Activated CD4-positive, alpha-beta T cell treated with anti-CD3 and anti-CD28 coated beads for 4 hours (primary cell): ENCODE results near the gene ADM.
"Not testable (repeated sequence)": the region's sequence is repeated elsewhere in the genome, so short reads cannot be mapped to it uniquely, and the experiment has no call there.

Experiments
- DNase-seq, 2 donors: peaks; one replicate each; pipeline ENCODE4 v3.0.0-alpha.2; 2020

Gene ADM, protein sequence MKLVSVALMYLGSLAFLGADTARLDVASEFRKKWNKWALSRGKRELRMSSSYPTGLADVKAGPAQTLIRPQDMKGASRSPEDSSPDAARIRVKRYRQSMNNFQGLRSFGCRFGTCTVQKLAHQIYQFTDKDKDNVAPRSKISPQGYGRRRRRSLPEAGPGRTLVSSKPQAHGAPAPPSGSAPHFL

DNA sequence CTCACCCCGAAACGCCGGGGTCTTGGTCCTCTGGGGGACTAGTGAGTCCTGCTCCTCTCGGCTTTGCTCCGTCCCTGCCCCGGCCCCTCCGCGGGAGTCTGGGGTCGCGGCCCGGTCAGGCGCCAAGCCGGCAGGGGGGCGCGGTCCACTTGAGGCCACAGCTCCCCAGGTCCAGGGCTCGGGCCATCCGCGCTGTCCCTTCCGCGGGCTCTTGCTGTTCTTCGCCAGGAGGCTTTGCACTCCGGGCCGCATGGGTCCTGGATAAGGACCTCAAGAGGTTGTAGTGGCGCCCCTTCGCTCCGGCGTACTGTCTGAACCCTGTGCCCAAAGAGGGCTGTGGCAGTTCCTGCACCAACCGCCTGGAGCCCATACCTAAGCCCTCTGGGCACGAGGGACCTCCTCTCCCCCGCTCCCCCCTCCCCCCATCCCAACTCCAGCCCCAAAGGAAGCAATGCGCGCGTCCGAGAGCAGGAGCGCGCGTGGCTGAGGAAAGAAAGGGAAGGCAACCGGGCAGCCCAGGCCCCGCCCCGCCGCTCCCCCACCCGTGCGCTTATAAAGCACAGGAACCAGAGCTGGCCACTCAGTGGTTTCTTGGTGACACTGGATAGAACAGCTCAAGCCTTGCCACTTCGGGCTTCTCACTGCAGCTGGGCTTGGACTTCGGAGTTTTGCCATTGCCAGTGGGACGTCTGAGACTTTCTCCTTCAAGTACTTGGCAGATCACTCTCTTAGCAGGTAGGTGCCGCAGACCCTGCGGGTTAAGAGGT lies at the start of gene ADM:
Gene ADM, plus strand, starts transcription at position 579 of the 767 bp plus-strand sequence. CDS start 628 bp downstream, outside the sequence.
- peak in 1 of 2 donors; percentile 20 for DNase-seq

DNA sequence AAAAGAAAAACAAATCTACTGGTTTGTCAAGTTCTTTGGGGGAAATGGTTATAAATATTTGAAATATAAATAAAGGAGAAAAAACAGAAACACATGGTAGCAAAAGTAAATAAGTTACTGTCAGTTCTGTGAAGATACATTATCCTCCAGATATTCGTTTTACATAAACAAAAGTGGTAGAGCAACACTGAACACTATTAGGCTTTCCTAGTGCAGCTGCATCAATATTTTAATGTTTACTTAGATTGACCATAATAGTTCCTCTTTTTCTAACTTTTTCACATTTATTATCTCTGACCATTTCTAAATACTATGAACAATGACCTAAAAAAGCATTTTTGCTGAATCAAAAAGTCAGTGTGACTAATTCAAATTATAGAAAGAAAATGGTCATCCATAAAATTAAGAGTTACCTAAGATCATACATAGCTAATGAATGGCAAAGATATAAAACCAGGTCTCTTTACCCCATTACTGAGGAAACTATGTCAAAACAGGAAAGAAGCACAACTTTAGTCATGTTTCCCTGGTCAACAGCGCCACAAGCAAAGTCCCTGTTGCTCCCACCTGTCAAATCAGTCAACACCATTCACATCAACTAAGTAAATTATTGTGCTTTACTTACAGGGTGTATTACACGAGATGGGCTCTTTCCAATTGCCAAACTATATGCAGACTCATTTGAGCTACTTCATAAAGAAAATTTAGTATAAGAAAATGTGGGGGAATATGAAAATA lies 49.3 kb upstream of the ADM start:
- no peak for DNase-seq

DNA sequence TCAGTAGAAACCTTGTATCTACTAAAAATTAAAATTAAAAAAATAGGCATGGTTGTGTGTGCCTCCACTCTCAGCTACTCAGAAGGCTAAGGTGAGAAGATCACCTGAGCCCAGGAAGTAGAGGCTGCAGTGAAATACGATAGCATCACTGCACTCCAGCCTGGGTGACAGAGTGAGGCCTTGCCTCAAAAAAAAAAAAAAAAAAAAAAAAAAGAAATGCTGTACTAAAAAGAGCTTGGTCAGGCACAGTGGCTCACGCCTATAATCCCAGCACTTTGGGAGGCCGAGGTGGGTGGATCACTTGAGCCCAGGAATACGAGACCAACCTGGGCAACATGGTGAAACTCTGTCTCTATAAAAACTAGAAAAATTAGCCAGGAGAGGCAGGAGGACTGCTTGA lies 47.4 kb upstream of the ADM start:
- no peak for DNase-seq

DNA sequence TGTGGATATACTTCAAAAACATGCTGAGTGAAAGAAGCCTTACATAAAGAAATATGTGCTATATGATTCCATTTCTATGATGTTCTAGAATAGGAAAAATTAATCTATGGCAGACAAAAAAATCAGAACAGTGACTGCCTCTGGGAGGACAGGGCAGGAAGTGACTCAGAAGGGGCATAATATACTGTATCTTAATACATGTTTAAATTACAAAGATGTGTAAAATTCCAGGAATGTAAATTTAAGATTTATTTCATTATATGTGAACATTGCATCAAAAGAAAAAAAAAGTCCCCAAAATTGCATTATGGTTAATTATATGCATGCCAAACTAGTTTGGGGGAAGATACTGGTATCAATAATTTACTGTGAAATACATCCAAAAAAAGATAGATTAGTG lies 43.1 kb upstream of the ADM start:
- no peak for DNase-seq

DNA sequence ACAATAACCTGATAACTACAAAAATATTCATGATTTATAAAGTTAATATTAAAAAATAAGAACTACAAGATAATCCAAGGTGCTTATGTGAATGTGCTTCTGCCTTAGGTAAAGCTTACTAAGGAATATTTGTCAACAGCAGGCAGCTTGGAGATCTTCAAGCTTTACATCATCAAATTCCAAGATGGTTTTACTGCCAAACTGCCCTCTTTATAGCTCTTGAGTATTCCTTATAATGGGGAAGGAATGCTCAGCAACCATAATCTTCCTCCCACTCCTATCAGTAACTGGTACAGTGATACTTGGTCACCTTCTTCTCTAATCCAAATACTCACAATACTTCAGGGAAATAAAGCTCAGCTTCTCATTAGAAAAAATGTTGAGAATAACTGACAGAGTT lies 40.9 kb upstream of the ADM start:
- DNase-seq: no peak

DNA sequence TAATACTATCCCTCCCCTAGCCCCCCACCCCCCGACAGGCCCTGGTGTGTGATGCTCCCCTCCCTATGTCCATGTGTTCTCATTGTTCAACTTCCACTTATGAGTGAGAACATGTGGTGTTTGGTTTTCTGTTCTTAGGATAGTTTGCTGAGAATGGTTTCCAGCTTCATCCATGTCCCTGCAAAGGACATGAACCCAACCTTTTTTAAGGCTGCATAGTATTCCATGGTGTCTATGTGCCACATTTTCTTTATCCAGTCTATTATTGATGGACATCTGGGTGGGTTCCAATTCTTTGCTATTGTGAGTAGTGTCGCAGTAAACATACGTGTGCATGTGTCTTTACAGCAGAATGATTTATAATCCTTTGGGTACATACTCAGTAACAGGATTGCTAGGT lies 40.2 kb upstream of the ADM start:
- DNase-seq: not testable (repeated sequence)

DNA sequence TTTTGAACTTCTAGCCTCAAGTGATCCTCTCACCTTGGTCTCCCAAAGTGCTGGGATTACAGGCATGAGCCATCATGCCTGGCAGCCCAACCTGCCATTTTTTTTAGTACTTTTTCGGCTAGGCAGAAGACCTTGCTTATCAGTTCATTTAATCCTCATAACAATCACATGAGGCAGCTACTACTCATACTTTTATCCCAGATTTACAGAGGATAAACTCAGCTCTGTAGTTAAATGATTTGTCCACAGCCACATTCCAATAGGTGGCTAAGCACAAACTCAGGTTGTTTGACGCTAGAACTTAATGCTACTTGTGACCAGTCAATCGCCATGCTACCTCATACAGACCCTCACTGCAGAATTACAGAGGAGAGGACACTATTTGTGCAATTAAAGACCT lies 38.9 kb upstream of the ADM start:
- no peak for DNase-seq

DNA sequence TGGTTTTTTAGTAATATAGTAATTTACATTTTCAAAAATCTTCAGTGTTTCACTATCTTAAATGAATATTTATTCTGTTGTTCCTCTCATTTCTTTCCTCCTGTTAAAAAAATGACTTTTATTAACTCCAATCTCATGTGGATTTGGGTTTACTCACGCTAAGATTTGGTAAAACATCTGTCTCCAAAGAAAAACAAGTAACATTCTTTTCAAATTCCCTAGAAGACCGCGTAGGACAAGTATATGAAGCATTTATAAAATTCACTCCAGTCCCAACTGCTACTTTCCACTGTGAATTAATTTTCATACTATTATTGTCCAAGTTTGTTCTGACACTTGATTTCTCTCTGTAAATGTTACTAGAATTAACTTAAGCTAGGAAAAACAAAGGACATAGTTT lies 37.1 kb upstream of the ADM start:
- DNase-seq: no peak

DNA sequence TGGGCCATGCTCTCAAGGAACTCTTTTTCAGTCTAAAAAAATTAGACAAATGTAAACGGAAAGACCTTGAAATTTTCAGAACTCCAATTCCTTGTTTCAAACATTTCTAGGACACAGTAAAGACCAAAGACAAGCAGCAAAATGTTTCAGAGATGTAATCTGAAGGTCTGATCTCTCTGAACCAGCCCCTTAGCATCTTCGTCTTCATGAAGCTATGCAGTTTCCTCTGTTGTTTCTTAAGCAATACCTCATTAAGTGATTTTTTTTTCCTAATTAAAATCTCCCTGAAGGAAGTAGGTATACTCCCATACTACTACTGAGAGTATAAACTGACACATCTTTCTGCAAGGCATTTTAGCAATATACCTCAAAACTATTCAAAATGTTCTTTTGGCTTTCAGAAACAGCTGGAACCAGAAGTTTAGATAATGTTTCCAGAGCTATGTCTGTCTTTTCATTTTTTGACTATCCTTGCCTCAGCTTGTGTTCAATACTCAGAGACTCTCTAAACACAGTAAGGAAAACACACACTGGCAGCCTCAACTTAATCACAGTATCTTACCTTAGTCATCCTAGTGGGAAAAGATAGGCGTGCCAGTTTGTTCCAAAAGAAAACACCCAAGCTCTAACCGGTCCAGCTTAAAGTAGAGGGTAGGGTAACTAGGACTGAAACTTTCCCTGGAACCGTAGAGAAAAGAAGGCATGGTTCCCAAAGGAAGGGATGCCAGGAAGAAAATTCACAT lies 36.0 kb upstream of the ADM start:
- DNase-seq: no peak

DNA sequence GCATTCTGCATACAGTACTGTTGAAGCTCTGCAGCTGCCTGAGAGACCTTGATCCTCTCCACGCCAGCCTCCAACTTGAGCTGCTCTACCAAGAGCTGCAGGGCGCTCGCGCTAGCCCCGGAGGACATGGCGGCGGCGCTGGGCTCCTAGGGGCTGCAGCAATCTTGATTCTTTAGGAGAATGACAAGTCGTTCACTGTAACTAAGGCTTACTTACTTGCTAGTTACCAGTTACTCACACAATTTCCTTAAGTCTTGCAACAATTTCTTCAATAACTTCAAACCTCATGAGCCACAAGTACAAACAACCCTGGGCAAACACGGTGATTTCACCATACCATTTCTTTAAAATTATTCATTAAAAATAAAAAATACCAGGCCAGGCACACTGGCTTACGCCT lies 32.7 kb upstream of the ADM start:
- no peak for DNase-seq

DNA sequence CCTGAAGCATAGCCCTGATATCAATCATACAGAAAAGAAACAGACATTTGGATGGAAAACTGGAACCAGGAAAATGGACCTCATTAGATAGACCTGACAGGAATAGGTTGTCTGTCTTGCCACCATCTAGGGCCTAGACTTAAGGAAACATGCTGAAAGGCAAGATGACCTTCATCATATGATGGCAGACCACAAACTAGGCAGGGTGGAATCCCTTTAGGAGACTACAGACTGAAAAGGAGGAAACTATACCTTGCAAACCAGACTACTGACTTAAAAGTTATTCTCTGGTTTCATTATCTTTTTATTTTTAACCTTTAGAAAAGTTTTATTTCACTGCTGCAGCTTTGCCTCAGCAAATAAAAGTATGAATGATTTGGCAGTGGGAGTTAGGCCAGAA lies 31.1 kb upstream of the ADM start:
- DNase-seq: no peak

DNA sequence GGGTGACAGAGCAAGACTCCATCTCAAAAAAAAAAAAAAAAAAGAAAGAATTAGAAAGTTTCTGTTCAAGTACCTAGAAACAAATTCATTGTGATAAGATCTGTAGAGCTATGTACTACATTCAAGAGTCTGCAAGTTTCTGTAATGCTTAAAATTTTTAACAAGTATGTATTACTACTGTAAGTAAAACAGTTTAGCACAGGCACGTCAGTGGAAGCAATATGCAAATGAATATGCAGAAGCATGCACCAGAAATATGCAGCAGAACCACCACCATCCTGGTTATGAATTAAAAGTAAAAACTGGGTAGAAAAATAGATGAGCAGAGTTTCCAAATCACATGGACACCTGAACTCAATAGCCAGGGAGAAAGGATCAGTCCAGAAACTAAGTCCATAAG lies 30.1 kb upstream of the ADM start:
- DNase-seq: no peak

DNA sequence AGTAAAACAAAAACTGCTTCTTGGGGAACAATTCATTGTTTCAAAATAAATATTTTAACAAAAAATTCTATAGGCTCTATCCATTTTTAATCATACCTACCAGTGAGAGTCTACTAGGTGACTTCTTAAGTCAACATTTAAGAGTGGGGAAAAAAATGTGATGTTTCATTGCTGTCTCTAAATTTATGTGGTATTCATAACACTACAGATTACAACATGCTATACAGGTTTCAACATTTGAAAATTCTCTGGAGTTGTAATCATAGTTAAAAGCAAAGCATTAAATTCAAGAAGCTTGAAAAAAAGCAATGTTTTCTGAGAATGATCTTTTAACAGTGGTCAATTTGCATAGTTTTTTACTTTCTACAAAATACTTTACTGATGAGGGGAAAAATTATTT lies 29.2 kb upstream of the ADM start:
- no peak for DNase-seq

DNA sequence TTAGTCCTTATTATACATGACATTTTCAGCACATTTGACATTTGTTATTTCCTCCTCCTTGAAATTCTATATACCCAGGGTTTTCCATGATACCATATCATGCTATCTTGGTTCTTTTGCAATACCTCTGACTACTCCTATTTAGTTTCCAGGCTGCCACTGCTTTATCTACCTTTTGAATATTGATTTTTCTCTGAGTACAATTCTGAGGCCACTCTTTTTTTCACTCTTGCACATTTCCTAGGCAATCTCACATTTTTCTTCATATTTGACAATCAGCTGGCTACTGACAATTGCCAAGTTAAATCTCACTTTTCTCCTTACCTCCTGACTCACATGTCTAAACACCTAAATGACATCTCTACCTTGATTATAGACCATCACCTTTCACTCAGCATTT lies 22.8 kb upstream of the ADM start:
- no peak for DNase-seq

DNA sequence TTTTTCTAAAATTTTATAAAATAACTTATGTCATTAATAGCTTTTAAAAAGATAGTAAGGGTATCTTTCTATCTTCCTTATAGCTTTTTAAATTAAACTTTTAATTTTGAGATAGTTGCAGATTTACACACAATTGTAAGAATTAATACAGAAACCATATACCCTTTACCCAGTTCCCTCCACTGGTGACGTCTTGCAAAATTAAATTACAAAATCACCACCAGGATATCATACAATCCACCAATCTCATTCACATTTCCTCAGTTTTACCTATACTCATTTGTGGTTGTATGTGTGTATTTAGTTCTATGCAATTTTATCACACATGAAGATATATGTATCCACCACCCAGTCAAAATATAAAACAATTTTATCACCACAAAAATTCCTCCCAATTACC lies 20.9 kb upstream of the ADM start:
- DNase-seq: no peak

DNA sequence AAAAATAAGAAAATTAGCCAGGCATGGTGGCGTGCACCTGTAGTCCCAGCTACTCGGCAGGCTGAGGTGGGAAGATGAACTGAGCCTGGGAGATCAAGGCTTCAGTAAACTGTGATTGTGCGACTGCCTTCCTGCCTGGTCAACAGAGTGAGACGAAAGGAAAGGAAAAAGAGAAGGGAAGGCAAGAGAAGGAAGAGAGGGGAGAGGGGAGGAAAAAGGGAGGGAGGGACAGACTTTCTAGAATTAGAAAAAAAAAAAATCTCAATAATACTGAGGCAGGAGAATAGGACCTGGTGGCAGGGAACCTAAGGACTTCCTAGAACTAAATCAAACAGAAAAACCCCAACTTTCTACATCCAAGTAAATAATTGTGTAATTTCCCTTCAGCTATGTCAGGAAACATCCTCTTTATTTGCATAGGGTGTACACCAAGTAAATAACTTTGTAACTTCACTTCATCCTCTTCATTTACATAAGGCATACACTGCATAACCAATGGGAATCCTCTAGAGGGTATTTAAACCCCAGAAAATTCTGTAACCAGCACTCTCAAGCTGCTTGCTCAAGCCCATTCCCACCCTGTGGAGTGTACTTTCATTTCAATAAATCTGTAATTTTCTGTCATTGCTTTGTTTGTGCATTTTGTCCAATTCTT lies 19.6 kb upstream of the ADM start:
- DNase-seq: no peak

DNA sequence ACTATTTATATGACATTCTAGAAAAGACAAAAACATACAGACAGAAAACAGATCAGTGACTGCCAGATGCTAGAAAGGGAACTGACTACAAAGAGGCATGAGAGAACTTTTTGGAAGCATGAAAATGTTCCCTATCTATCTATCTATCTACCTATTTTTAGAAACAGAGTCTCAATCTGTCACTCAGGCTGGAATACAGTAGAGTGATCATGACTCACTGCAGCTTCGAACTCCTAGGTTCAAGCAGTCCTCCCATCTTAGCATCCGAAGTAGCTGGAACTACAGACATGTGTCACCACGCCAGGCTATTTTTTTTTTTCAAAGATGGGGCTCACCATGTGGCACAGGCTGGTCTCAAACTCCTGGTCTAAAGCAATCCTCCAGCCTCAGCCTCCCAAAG lies 17.7 kb upstream of the ADM start:
- no peak for DNase-seq

DNA sequence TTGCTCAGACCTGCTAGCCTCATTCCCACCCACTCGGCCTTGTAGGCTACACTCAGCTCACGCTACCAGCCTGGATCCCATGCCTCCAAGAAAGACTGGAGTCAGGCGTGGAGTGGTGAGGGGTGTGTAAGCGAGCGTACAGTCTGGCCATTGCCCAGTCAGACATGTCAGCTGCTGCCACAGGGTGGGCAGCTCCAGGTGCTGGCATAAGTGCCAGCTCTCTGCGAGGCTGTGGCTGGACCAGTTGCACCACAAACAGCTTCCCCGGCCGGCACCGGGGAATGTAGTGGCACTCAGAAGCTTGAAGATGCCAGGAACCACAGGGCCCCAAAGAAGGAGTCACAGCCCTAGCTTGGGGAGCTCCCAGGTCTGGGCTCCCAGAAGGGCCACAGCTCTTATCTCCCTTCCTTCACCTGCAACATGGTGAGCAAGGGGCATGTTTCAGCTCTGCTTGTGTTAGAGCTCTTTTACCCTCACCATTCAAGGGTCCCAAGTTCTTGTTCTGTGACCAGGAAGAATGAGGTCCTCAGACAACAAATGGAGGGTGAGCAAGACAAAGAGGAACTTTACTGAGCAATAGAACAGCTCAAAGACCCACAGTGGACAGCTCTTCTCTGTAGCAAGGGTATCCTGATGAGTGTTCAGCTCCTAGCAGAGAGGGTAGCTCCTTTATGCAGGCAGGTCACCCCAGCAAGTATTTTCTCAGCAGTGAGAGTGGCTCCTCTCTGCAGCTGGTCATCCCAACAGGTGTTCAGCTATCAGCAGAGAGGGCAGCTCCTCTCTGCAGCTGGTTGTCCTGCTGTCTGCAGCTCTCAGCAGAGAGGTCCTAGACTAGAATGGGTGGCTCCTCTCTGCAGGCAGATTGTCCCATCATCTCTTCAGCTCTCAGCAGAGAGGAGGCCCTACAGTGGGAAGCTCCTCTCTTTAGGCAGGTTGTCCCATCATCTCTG lies 16.8 kb upstream of the ADM start:
- DNase-seq: no peak

DNA sequence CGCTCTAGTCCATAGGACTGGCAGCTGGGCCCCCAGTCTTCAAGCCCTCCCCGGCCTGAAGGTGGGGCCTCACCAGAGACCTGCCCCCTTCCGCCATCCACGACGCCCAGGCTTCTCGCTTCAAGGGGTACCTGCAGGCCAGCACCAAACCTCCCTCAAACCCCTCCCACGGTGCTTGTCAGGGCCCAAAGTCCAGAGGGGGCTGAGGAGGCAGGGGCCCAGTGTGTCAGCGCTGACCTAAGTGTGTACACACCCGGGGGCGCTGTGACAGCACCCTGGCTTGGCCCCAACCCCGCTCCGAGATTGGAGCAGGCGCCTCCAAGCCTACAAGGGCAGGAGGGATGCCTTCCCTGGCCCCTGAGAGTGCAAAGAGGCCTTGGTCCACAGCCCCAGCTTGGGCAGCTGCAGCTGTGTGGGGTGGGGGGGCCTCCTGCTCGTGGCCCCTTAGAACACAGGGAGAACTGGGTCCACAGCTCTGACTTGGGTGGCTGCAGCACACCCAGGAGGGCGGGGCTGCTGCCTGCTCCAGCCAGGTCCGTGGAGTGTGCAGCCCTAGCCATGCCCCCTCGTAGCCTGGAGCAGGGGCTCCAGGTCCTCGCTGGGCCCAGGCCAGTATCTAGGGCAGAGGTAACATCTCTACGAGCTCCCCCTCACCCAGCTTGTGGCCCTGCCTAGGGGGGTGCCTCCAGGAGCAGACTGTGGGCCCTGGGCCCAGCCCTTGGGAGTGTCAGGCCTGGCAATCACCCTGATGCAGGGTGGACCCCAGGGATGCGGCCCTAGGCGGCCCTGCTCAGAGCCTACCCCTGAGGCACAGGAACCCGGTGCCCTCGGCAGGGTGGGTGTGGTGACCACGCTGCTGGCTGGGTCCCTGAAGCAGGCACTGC lies 15.8 kb upstream of the ADM start:
- DNase-seq: no peak

DNA sequence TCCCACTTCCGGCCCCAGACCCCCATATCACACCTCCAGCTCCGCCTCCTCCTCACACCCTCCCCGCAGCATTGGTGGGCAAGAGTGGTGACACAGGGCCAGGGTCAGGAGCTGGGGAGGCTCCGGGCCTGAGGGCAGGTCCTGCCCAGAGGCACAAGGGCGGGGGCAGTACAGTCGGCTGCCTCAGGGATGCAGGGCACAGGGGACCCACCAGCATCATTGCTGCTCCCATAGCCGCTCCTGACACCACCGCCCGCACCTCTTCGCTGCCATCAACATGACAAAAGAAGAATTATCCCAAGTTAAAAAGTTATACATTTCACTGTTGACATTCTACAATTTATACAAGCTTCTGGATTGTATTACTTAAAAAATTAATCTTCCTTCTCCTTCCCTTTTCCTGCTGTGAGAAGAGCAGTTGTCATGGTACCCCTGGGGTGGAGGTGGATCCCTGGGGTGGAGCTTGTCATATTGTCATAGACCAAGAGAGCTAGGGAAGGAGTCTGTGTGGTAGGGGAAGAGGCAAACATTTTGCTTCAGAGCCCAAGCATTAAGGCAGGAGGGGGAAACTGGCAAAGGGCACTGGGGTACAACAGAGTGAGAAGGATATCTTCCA lies 15.0 kb upstream of the ADM start:
- no peak for DNase-seq
